IMR-90 (cell line): ENCODE results near the gene DERL3. TPM values are rescaled to one million over a fixed set of nuclear protein-coding genes. Genes with fewer than 3 reads are reported as not detected.

ENCODE experiments used
- ATAC-seq: fragments of 200-7000 bp; cut with Tn5 transposase; 2 replicates; pipeline ENCODE4 v1.9.1; 2020; ENCODE audit warnings: low read depth, mild to moderate bottlenecking, moderate library complexity
- BruUV-seq: library from RNA; stranded (reverse); fragments of 400-500 nt; replicated peaks from 2 replicates; lab custom pipeline; 2021; lab: Mats Ljungman, UMichigan
- CTCF ChIA-PET: fragments of 300-600 bp; formaldehyde crosslinking; extraction: SDS; loops from one replicate; lab custom pipeline; 2021; ENCODE audit warnings: antibody characterized with exemption; lab: Yijun Ruan, JAX
- POLR2A ChIA-PET: fragments of 300-600 bp; sonication (Branson Sonifier 250); formaldehyde crosslinking; loops from one replicate; lab custom pipeline; 2022; ENCODE audit warnings: antibody characterized with exemption; ENCODE audit not compliant: unreplicated experiment; lab: Charles Lee
- DNase-seq: peaks from one replicate; pipeline ENCODE4 v3.0.0; 2013
- H2AFZ ChIP-seq: replicated peaks from 2 replicates; pipeline ENCODE3; 2013; ENCODE audit warnings: low read length, mild to moderate bottlenecking; ENCODE audit not compliant: poor library complexity
- H2AK5ac ChIP-seq: 2 replicates; pipeline ENCODE4 v1.6.1; 2013; ENCODE audit warnings: low read depth, low read length, inconsistent platforms
- H2AK9ac ChIP-seq: replicated peaks from 2 replicates; pipeline ENCODE3; 2013; ENCODE audit warnings: mild to moderate bottlenecking, low read depth, low read length, moderate library complexity; ENCODE audit not compliant: poor library complexity
- H2BK120ac ChIP-seq: 2 replicates; pipeline ENCODE4 v1.6.1; 2013; ENCODE audit warnings: low read depth, low read length, inconsistent platforms
- H2BK15ac ChIP-seq: 3 replicates; pipeline ENCODE4 v1.6.1; 2013; ENCODE audit warnings: low read depth, low read length, inconsistent platforms
- H2BK20ac ChIP-seq: 2 replicates; pipeline ENCODE4 v1.6.1; 2013; ENCODE audit warnings: low read depth, mild to moderate bottlenecking, inconsistent platforms, low read length, moderate library complexity
- H2BK5ac ChIP-seq: 2 replicates; pipeline ENCODE4 v1.6.1; 2013; ENCODE audit warnings: mild to moderate bottlenecking, low read depth, low read length, inconsistent platforms; ENCODE audit not compliant: poor library complexity, severe bottlenecking
- H3K14ac ChIP-seq: replicated peaks from 2 replicates; pipeline ENCODE4 v1.6.1; 2013; ENCODE audit warnings: low read depth, low read length, inconsistent platforms
- H3K18ac ChIP-seq: 2 replicates; pipeline ENCODE4 v1.6.1; 2013; ENCODE audit warnings: low read depth, low read length, control low read depth
- H3K23ac ChIP-seq: 2 replicates; pipeline ENCODE4 v1.6.1; 2013; ENCODE audit warnings: low read depth, low read length, inconsistent platforms
- H3K27ac ChIP-seq: 2 replicates; pipeline ENCODE4 v1.5.1; 2013; ENCODE audit warnings: mild to moderate bottlenecking, control low read depth, low read length; ENCODE audit not compliant: insufficient read depth
- H3K27me3 ChIP-seq: 2 replicates; pipeline ENCODE4 v1.6.1; 2013; ENCODE audit warnings: low read length; ENCODE audit not compliant: control insufficient read depth, insufficient read depth
- H3K36me3 ChIP-seq: 2 replicates; pipeline ENCODE4 v1.6.1; 2013; ENCODE audit warnings: low read length, mixed read lengths; ENCODE audit not compliant: control insufficient read depth, insufficient read depth
- H3K4ac ChIP-seq: 2 replicates; pipeline ENCODE4 v1.6.1; 2013; ENCODE audit warnings: low read depth, low read length, inconsistent platforms
- H3K4me1 ChIP-seq: 2 replicates; pipeline ENCODE4 v1.6.1; 2013; ENCODE audit warnings: low read length, mixed read lengths; ENCODE audit not compliant: control insufficient read depth, insufficient read depth
- H3K4me2 ChIP-seq: 2 replicates; pipeline ENCODE4 v1.6.1; 2013; ENCODE audit warnings: low read depth, mild to moderate bottlenecking, control low read depth, low read length, moderate library complexity
- H3K4me3 ChIP-seq: 2 replicates; pipeline ENCODE4 v1.5.1; 2013; ENCODE audit warnings: low read depth, mild to moderate bottlenecking, control low read depth, low read length, moderate library complexity; ENCODE audit not compliant: insufficient read depth
- H3K56ac ChIP-seq: 2 replicates; pipeline ENCODE4 v1.6.1; 2013; ENCODE audit warnings: low read length, inconsistent platforms; ENCODE audit not compliant: insufficient read depth; ENCODE audit errors: extremely low read depth
- H3K79me1 ChIP-seq, 2 experiments: 2 replicates each; pipeline ENCODE4 v1.6.1; 2013; ENCODE audit warnings: low read length in 2 of 2, inconsistent platforms in 1 of 2, low read depth in 1 of 2
- H3K9ac ChIP-seq: 2 replicates; pipeline ENCODE4 v1.6.1; 2013; ENCODE audit warnings: low read depth, low read length, control low read depth
- H3K9me1 ChIP-seq: 2 replicates; pipeline ENCODE4 v1.6.1; 2013; ENCODE audit warnings: low read length, inconsistent platforms; ENCODE audit not compliant: insufficient read depth
- H3K9me3 ChIP-seq: 2 replicates; pipeline ENCODE4 v1.6.1; 2013; ENCODE audit warnings: low read length; ENCODE audit not compliant: control insufficient read depth, insufficient read depth
- H4K20me1 ChIP-seq: 2 replicates; pipeline ENCODE4 v1.6.1; 2013; ENCODE audit warnings: low read length, inconsistent platforms; ENCODE audit not compliant: insufficient read depth
- H4K5ac ChIP-seq: 2 replicates; pipeline ENCODE4 v1.6.1; 2013; ENCODE audit warnings: mild to moderate bottlenecking, low read depth, low read length, control low read depth
- H4K8ac ChIP-seq, 2 experiments: 2 replicates each; pipeline ENCODE4 v1.6.1; 2013; ENCODE audit warnings: low read depth in 2 of 2, low read length in 2 of 2, control low read depth in 1 of 2, inconsistent platforms in 1 of 2
- H4K91ac ChIP-seq: 2 replicates; pipeline ENCODE4 v1.6.1; 2013; ENCODE audit warnings: low read depth, low read length, inconsistent platforms; ENCODE audit not compliant: insufficient read depth
- BHLHE40 ChIP-seq: fragments of 150-350 bp; IDR thresholded peaks from 2 replicates; pipeline ENCODE4 v1.6.1; 2016; ENCODE audit warnings: mild to moderate bottlenecking, low read depth, low read length
- CEBPB ChIP-seq: IDR thresholded peaks from 2 replicates; pipeline ENCODE4 v1.6.1; 2012; ENCODE audit warnings: low read depth, low read length, improper control_type of control experiment
- CTCF ChIP-seq: conservative IDR thresholded peaks from 2 replicates; pipeline ENCODE4 v1.5.1; 2012; ENCODE audit warnings: mild to moderate bottlenecking, low read depth, low read length, improper control_type of control experiment
- ELK1 ChIP-seq: fragments of 150-350 bp; IDR thresholded peaks from 2 replicates; pipeline ENCODE4 v1.6.1; 2016; ENCODE audit warnings: low read depth, mild to moderate bottlenecking, low read length, moderate library complexity, borderline replicate concordance
- FOS ChIP-seq: fragments of 150-350 bp; IDR thresholded peaks from 2 replicates; pipeline ENCODE4 v1.6.1; 2016; ENCODE audit warnings: low read depth, low read length
- MAFK ChIP-seq: IDR thresholded peaks from 2 replicates; pipeline ENCODE4 v1.6.1; 2012; ENCODE audit warnings: low read depth, low read length, improper control_type of control experiment
- MAZ ChIP-seq: IDR thresholded peaks from 2 replicates; pipeline ENCODE4 v1.6.1; 2012; ENCODE audit warnings: low read depth, mild to moderate bottlenecking, low read length, improper control_type of control experiment, moderate library complexity, borderline replicate concordance
- MXI1 ChIP-seq: IDR thresholded peaks from 2 replicates; pipeline ENCODE4 v1.6.1; 2012; ENCODE audit warnings: low read depth, mild to moderate bottlenecking, low read length, moderate library complexity, borderline replicate concordance
- NFE2L2 ChIP-seq: fragments of 150-350 bp; IDR thresholded peaks from 2 replicates; pipeline ENCODE4 v1.6.1; 2016; ENCODE audit warnings: low read depth, mild to moderate bottlenecking, low read length
- RAD21 ChIP-seq: IDR thresholded peaks from 2 replicates; pipeline ENCODE4 v1.6.1; 2012; ENCODE audit warnings: low read length, improper control_type of control experiment
- RCOR1 ChIP-seq: IDR thresholded peaks from 2 replicates; pipeline ENCODE4 v1.6.1; 2012; ENCODE audit warnings: mild to moderate bottlenecking, low read length, improper control_type of control experiment; ENCODE audit not compliant: insufficient replicate concordance
- SMC3 ChIP-seq: fragments of 150-350 bp; IDR thresholded peaks from 2 replicates; pipeline ENCODE4 v1.6.1; 2016; ENCODE audit warnings: low read depth, mild to moderate bottlenecking, antibody characterized with exemption, low read length, moderate library complexity
- WGBS, 2 experiments: methylation state at CpG; one replicate each; pipeline versions ENCODE4 v1.1.5 to v1.1.7; 2013; ENCODE audit warnings: missing lambda C conversion rate in 2 of 2; ENCODE audit not compliant: insufficient read length in 1 of 2; ENCODE audit errors: extremely low coverage in 2 of 2; 5-methylcytosine and 5-hydroxymethylcytosine counted together
- dilution Hi-C: fragments of 300-500 bp; cut with HindIII; formaldehyde crosslinking; loops from one replicate; pipeline ENCODE4 v1.14.3; 2018; ENCODE audit warnings: low sequenced_read_pairs; ENCODE audit not compliant: unreplicated experiment
- in situ Hi-C: fragments of 300-500 bp; cut with MboI; formaldehyde crosslinking; loops from 3 replicates; pipeline ENCODE4 v1.14.3; 2019; ENCODE audit warnings: low sequenced_read_pairs, inconsistent platforms, mixed read lengths
- intact Hi-C: fragments of 100-400 bp; cut with micrococcal nuclease; formaldehyde crosslinking; loops from 2 replicates; pipeline ENCODE4 v1.10.0; 2022
- polyA plus RNA-seq, 3 experiments: library from polyadenylated mRNA; depleted of rRNA; stranded (reverse); fragments of >200 nt; gene quantifications; 2 replicates each; pipeline ENCODE4 v1.2.3, GENCODE V29; 2012; ENCODE audit warnings: low replicate concordance in 1 of 3
- total RNA-seq: library from RNA; depleted of rRNA; stranded (reverse); fragments of >200 nt; gene quantifications from 2 replicates; pipeline ENCODE4 v1.2.3, GENCODE V29; 2012

The DERL3 gene
- total and polyA plus RNA-seq, 2 of the 4 experiments (the other 2 are of a cell fraction): 0.18 to 0.62 TPM

DNA sequence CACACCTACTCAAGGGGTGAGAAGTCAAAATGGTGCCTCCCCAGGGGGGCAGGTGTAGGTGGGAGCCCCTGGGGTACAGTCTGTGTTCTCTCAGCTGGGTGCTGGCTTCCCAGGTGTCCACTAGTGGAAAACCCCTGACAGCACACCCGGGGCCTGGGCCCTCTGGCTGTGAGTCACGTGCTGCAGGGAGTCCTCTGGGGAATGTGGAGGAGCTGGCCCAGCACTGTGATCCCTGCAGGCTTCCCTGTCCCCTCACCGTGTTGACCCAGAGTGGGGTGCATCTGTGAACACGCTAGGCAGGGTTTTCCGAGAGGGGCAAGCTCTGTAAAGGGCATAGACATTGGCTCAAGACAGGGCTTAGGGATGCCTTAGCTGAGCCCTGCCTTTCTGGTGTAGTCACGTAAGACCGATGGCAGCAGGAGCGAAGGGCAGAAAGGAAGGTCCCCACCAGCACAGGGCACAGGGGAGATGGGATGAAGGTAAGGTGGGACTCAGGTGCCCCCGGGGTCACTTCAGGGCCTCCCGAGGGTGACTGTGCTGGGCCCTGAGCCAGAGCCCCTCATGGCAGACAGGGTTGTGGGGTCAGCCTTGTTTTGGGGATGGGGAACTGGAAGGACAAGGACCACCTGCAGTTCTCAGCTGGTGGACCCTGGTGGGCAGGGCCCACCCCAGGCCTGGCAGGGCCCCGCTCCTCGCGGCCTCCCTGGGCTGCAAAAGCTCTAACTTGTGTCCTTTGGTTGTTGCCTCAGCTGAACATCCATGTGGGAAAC lies 14.1 kb downstream of the DERL3 start:
- Histone ChIP-seq H3K4me2 (no peak overlapping the region), H3K36me3 (peaks cover 81% of the 10 kb centered on the region), H3K14ac (no peak overlapping the region), H3K9ac (no peak overlapping the region), H3K9me1 (peaks cover 28% of the 10 kb centered on the region), H2BK5ac (no peak overlapping the region), H3K56ac (no peak overlapping the region), H3K18ac (no peak overlapping the region), H2AK9ac (peak overlapping the region; percentile 42), H4K8ac (no peak overlapping the region), H3K79me1 (peaks cover 7 to 50% of the 10 kb centered on the region in 2 experiments; a peak in 3 of 4 replicates), H3K23ac (no peak overlapping the region), H3K4me1 (peaks cover 10% of the 10 kb centered on the region), H3K4ac (no peak overlapping the region), H3K27ac (no peak overlapping the region), H2AK5ac (no peak overlapping the region; the same call in 1 of the 2 replicates), H2BK120ac (no peak overlapping the region), H2BK20ac (no peak overlapping the region), H3K4me3 (no peak overlapping the region), H4K20me1 (peaks cover 7% of the 10 kb centered on the region), H4K5ac (no peak overlapping the region), H2AFZ (no peak overlapping the region), H2BK15ac (no peak overlapping the region), H3K9me3 (peaks cover 3% of the 10 kb centered on the region; the same call in 1 of the 2 replicates), H3K27me3 (no peaks in the 10 kb centered on the region), H4K91ac (no peak overlapping the region)
- ChIA-PET POLR2A (no interaction called here), CTCF (no interaction called here)
- intact Hi-C loops (no loop called here), dilution Hi-C loops (no loop called here), in situ Hi-C loops (no loop called here)
- DNase-seq (no peak), ATAC-seq (no peak)
- no TSS peak for BruUV-seq
- TF ChIP-seq CEBPB (no peak), MAZ (no peak), CTCF (no peak), FOS (no peak), NFE2L2 (no peak), MXI1 (no peak), RCOR1 (no peak), MAFK (no peak), RAD21 (no peak), SMC3 (no peak), BHLHE40 (no peak), ELK1 (no peak)
- WGBS, 2 experiments: 90% methylated on average over 8 of the region's 13 CpGs; no CpG with 5 or more reads in 1 of the 2 experiments
